Gastrocnemius medialis (tissue), 4 donors: Measurements from ENCODE around the gene C1orf198.

Source experiments
- POLR2A ChIP-seq, 2 donors: fragments of 450-650 bp; IDR thresholded peaks; one replicate each; pipeline ENCODE4 v1.6.1; 2017; ENCODE audit warnings: antibody characterized with exemption in 2 of 2, mild to moderate bottlenecking in 2 of 2, moderate library complexity in 2 of 2
- TF ChIP-seq, protein P1 (sequence below), 5 experiments: fragments of 450-650 bp in 3 of 5; fragments of 200-600 bp in 2 of 5; sonication (generic) in 2 of 5; IDR thresholded peaks in 4 of 5; conservative IDR thresholded peaks in 1 of 5; 1 replicate in 4 of 5; 2 replicates in 1 of 5; pipeline ENCODE4 v1.5.1; 2016 to 2019; ENCODE audit warnings: antibody characterized with exemption in 5 of 5, mild to moderate bottlenecking in 3 of 5, moderate library complexity in 3 of 5

DNA sequence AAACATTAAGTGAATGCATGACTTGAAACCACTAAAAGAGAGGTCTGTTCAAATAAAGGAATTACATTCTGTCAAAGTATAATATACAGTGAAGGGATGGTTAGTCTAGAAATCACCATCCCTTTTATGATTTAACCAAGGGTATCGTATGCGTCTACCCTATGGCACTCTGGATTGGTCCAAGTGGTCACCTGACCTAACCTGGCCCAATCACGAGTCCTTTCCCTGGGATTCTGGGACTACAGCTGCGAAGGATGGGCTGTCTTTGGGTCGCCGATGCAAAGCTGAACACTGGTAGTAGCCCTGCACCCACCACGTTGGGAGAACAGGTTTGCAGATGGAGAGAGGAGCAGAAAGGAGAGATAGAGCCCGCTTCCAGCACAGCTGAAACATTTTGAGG lies 30.4 kb upstream of the C1orf198 start:
- TF ChIP-seq, protein P1, sequence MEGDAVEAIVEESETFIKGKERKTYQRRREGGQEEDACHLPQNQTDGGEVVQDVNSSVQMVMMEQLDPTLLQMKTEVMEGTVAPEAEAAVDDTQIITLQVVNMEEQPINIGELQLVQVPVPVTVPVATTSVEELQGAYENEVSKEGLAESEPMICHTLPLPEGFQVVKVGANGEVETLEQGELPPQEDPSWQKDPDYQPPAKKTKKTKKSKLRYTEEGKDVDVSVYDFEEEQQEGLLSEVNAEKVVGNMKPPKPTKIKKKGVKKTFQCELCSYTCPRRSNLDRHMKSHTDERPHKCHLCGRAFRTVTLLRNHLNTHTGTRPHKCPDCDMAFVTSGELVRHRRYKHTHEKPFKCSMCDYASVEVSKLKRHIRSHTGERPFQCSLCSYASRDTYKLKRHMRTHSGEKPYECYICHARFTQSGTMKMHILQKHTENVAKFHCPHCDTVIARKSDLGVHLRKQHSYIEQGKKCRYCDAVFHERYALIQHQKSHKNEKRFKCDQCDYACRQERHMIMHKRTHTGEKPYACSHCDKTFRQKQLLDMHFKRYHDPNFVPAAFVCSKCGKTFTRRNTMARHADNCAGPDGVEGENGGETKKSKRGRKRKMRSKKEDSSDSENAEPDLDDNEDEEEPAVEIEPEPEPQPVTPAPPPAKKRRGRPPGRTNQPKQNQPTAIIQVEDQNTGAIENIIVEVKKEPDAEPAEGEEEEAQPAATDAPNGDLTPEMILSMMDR (IDR thresholded peaks at IDR 0.05 in 4 of 5, conservative IDR thresholded peaks at IDR 0.05 in 1 of 5), result no peak
- TF ChIP-seq POLR2A (IDR thresholded peaks at IDR 0.05), result no peak
